PC-3 (cell line): Measurements from ENCODE around the gene STRIP1.

ENCODE experiments used
- EZH2 ChIP-seq: fragments of 300-600 bp; sonication (generic); IDR thresholded peaks from one replicate; pipeline ENCODE4 v1.6.1; 2017; ENCODE audit warnings: antibody characterized with exemption, mild to moderate bottlenecking, low read length; ENCODE audit not compliant: unreplicated experiment
- EZH2phosphoT487 ChIP-seq: fragments of 300-600 bp; sonication (generic); IDR thresholded peaks from 2 replicates; pipeline ENCODE4 v1.6.1; 2018; ENCODE audit warnings: mild to moderate bottlenecking, antibody characterized with exemption, low read length, borderline replicate concordance
- TF ChIP-seq, protein P1 (sequence below): fragments of 300-600 bp; sonication (generic); conservative IDR thresholded peaks from 2 replicates; pipeline ENCODE4 v1.5.1; 2017; ENCODE audit warnings: antibody characterized with exemption, low read depth, mild to moderate bottlenecking, low read length

DNA sequence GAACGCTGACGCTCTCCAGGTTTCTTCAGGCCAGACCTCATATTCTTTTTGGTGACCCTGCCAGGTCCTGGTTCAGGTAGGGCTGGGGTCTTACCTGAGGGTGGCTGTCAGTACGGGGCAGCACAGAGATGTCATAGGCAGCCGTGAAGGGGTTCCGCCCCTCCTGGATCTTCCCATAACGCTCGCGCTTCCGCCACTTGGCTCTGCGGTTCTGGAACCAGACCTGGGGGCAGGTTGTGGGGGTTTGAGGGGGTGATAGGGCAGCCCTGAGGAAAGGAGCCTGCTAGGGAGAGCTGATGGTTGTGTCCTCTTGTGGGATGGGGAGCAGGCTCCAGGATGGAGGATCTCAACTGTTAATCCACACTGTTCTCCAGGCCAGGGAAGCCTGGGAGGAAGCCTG is 26.9 kb downstream of the STRIP1 start:
- TF ChIP-seq EZH2: no peak
- no peak for TF ChIP-seq EZH2phosphoT487
- TF ChIP-seq, protein P1, sequence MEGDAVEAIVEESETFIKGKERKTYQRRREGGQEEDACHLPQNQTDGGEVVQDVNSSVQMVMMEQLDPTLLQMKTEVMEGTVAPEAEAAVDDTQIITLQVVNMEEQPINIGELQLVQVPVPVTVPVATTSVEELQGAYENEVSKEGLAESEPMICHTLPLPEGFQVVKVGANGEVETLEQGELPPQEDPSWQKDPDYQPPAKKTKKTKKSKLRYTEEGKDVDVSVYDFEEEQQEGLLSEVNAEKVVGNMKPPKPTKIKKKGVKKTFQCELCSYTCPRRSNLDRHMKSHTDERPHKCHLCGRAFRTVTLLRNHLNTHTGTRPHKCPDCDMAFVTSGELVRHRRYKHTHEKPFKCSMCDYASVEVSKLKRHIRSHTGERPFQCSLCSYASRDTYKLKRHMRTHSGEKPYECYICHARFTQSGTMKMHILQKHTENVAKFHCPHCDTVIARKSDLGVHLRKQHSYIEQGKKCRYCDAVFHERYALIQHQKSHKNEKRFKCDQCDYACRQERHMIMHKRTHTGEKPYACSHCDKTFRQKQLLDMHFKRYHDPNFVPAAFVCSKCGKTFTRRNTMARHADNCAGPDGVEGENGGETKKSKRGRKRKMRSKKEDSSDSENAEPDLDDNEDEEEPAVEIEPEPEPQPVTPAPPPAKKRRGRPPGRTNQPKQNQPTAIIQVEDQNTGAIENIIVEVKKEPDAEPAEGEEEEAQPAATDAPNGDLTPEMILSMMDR: no peak
